OCI-LY7 (cell line): ENCODE data around the gene ELAVL3. TPM values are rescaled to one million over a fixed set of nuclear protein-coding genes. Genes with fewer than 3 reads are reported as not detected.

ENCODE experiments used
- BruUV-seq: library from RNA; stranded (reverse); fragments of 400-500 nt; replicated peaks from 2 replicates; lab custom pipeline; 2021; lab: Mats Ljungman, UMichigan
- CTCF ChIA-PET: fragments of 300-600 bp; sonication (Branson Sonifier 250); formaldehyde crosslinking; loops from one replicate; lab custom pipeline; 2022; ENCODE audit warnings: antibody characterized with exemption; ENCODE audit not compliant: unreplicated experiment; lab: Charles Lee
- POLR2A ChIA-PET: fragments of 300-600 bp; sonication (Branson Sonifier 250); formaldehyde crosslinking; loops from one replicate; lab custom pipeline; 2022; ENCODE audit warnings: antibody characterized with exemption; lab: Charles Lee
- DNase-seq: peaks from one replicate; pipeline ENCODE4 v3.0.0-alpha.2; 2015; ENCODE audit warnings: low spot score
- H2AFZ ChIP-seq: fragments of 200-600 bp; sonication (generic), shearing (Covaris generic); 2 replicates; pipeline ENCODE4 v1.6.1; 2014; ENCODE audit warnings: mild to moderate bottlenecking, antibody characterized with exemption, low read length, moderate library complexity
- H3K27ac ChIP-seq: fragments of 200-600 bp; sonication (generic); 2 replicates; pipeline ENCODE4 v1.5.1; 2014; ENCODE audit warnings: mixed run types, low read depth, mild to moderate bottlenecking, moderate library complexity, low read length, inconsistent platforms; ENCODE audit not compliant: poor library complexity, severe bottlenecking
- H3K36me3 ChIP-seq: fragments of 200-600 bp; sonication (generic); 2 replicates; pipeline ENCODE4 v1.6.1; 2014; ENCODE audit warnings: mild to moderate bottlenecking, antibody characterized with exemption, low read length, moderate library complexity, mixed read lengths; ENCODE audit not compliant: insufficient read depth
- H3K4me1 ChIP-seq: fragments of 200-600 bp; sonication (generic); 2 replicates; pipeline ENCODE4 v1.5.1; 2014; ENCODE audit warnings: mild to moderate bottlenecking, low read length; ENCODE audit not compliant: insufficient read depth, poor library complexity, severe bottlenecking
- H3K4me2 ChIP-seq: fragments of 200-600 bp; sonication (generic); 2 replicates; pipeline ENCODE4 v1.6.1; 2014; ENCODE audit warnings: mild to moderate bottlenecking, low read length
- H3K4me3 ChIP-seq: fragments of 200-600 bp; sonication (generic); 2 replicates; pipeline ENCODE4 v1.5.1; 2014; ENCODE audit warnings: mild to moderate bottlenecking, low read depth, low read length; ENCODE audit not compliant: poor library complexity, severe bottlenecking
- H3K79me2 ChIP-seq: fragments of 200-600 bp; sonication (generic); 2 replicates; pipeline ENCODE4 v1.6.1; 2016; ENCODE audit warnings: low read depth, mild to moderate bottlenecking, low read length, moderate library complexity, mixed read lengths; ENCODE audit not compliant: insufficient read depth
- H3K9me2 ChIP-seq: fragments of 200-600 bp; sonication (generic); 2 replicates; pipeline ENCODE4 v1.6.1; 2016; ENCODE audit warnings: mild to moderate bottlenecking, low read length, mixed read lengths; ENCODE audit not compliant: insufficient read depth
- H3K9me3 ChIP-seq: fragments of 200-600 bp; sonication (generic); 2 replicates; pipeline ENCODE4 v1.6.1; 2014; ENCODE audit warnings: mild to moderate bottlenecking, mixed run types, low read length, mixed read lengths
- H4K20me1 ChIP-seq: fragments of 200-600 bp; sonication (generic); 2 replicates; pipeline ENCODE4 v1.6.1; 2014; ENCODE audit warnings: mild to moderate bottlenecking, antibody characterized with exemption, low read length, moderate library complexity, mixed read lengths; ENCODE audit not compliant: insufficient read depth
- CTCF ChIP-seq: fragments of 200-600 bp; sonication (generic); conservative IDR thresholded peaks from 2 replicates; pipeline ENCODE4 v1.5.1; 2014; ENCODE audit warnings: mild to moderate bottlenecking, antibody characterized with exemption, low read length, moderate library complexity, mixed read lengths
- EZH2phosphoT487 ChIP-seq: fragments of 200-600 bp; sonication (generic); IDR thresholded peaks from 2 replicates; pipeline ENCODE4 v1.6.1; 2018; ENCODE audit warnings: low read depth, borderline replicate concordance, mild to moderate bottlenecking, mixed run types, antibody characterized with exemption, low read length, moderate library complexity, mixed read lengths
- intact Hi-C: fragments of 100-400 bp; cut with micrococcal nuclease; formaldehyde crosslinking; loops from one replicate; pipeline ENCODE4 v1.10.0; 2022; ENCODE audit not compliant: unreplicated experiment
- total RNA-seq, 2 experiments: library from RNA; depleted of rRNA in 1 of 2; stranded (reverse); fragments of >200 nt in 1 of 2; shearing (Covaris generic) in 1 of 2; gene quantifications; 2 replicates each; pipeline ENCODE4 v1.2.3, GENCODE V29; 2014 to 2022

Gene ELAVL3
- total RNA-seq, 2 experiments from 2014 or later: 0.30 to 0.95 TPM

GRCh38 chr19:11422163-11423065 lies 58.4 kb downstream of the ELAVL3 start:
- H3K4me2 ChIP-seq: peak overlapping the region; percentile 73
- no peaks in the 10 kb centered on the region for H3K9me3 ChIP-seq
- H2AFZ ChIP-seq: peak overlapping the region; percentile 84
- ChIA-PET POLR2A (interaction anchor here (0.6 to 1.4 kb wide), 5 partner anchors 21 to 210 kb away, joined by 3 to 7 read pairs (median 3); partner anchors contain the start of gene SWSAP1), CTCF (interaction anchor here (0.5 to 1.2 kb wide), 4 partner anchors 11 to 142 kb away, joined by 3 to 7 read pairs (median 4); no protein-coding TSS in a partner anchor)
- no TSS peak for BruUV-seq
- H3K9me2 ChIP-seq: no peaks in the 10 kb centered on the region
- intact Hi-C loops: loop anchor here (1.0 kb wide), 1 partner anchor 41 kb away; no protein-coding TSS in a partner anchor
- no peaks in the 10 kb centered on the region for H3K79me2 ChIP-seq
- H3K4me3 ChIP-seq: peak overlapping the region; percentile 63
- H3K4me1 ChIP-seq: peaks cover 38% of the 10 kb centered on the region
- H4K20me1 ChIP-seq: no peaks in the 10 kb centered on the region
- TF ChIP-seq CTCF (no peak), EZH2phosphoT487 (no peak)
- peak; percentile 95 for DNase-seq
- H3K36me3 ChIP-seq: no peaks in the 10 kb centered on the region
- peak overlapping the region; percentile 9 for H3K27ac ChIP-seq

DNA sequence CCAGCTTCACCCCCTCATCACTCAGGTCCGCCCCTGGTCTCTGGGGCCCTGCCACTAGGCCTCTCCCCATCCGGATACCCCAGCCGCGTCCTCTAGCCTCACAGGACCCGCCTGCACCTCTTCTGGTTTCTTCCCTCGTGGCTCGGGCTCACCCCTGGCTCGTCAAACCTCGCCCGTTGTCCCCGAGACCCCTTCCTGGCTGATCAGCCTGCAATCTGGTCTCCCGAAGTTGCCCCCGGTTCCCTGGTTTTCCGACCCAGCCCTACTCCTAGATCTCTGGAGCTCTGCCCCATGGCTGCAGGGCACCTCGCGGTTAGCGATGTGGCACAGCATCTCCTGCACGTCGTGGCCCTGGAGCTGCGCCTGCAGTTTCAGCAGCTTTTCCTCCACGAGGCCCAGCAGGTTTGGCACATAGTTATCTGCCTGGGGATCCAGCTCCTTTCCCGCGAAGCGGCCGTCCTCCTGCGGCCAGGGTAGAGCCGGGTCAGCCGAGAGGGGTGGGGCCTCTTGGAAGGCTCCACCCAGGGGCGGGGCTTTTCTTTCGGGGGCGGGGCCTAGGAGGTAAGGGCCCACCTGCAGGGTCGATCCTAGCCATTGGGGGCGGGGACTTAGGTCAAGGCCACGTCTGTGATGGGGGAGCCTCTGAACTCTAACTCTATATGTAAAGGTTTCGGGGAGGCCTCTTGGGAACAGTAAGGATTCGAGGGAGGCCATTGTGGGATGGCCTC lies 59.3 kb downstream of the ELAVL3 start:
- Histone ChIP-seq H3K4me3 (peak overlapping the region; percentile 63), H3K36me3 (no peaks in the 10 kb centered on the region), H3K27ac (peak overlapping the region; percentile 9), H3K4me2 (peak overlapping the region; percentile 73), H2AFZ (peak overlapping the region; percentile 84), H3K4me1 (peaks cover 38% of the 10 kb centered on the region), H3K9me2 (no peaks in the 10 kb centered on the region), H3K79me2 (no peaks in the 10 kb centered on the region), H3K9me3 (no peaks in the 10 kb centered on the region), H4K20me1 (no peaks in the 10 kb centered on the region)
- intact Hi-C loops: loop anchor here (1.0 kb wide), 1 partner anchor 40 kb away; no protein-coding TSS in a partner anchor
- POLR2A ChIA-PET: interaction anchor here (0.6 to 1.7 kb wide), 4 partner anchors 13 to 40 kb away, joined by 3 to 4 read pairs (median 3); no protein-coding TSS in a partner anchor
- CTCF ChIA-PET: interaction anchor here (0.5 to 1.1 kb wide), 3 partner anchors 12 to 132 kb away, joined by 3 to 5 read pairs (median 3); no protein-coding TSS in a partner anchor
- no peak for TF ChIP-seq EZH2phosphoT487
- no peak for TF ChIP-seq CTCF
- peak; percentile 88 for DNase-seq
- BruUV-seq: no TSS peak
